NOMO-1 treated with DMSO at 0.1 percent for 48 hours (cell line): ENCODE results near the gene ILRUN.
A peak's percentile ranks its signal among the peaks of the same experiment; 100 is the strongest.
"Not testable (repeated sequence)": the region's sequence is repeated elsewhere in the genome, so short reads cannot be mapped to it uniquely, and the experiment has no call there.

Experiments used
- DNase-seq: peaks from one replicate; lab custom pipeline; 2025; ENCODE audit not compliant: unreplicated experiment; lab: John Stamatoyannopoulos, UW

ILRUN gene

GRCh38 chr6:34667481-34668238 lies 28.9 kb downstream of the ILRUN start:
- no peak for DNase-seq

DNA sequence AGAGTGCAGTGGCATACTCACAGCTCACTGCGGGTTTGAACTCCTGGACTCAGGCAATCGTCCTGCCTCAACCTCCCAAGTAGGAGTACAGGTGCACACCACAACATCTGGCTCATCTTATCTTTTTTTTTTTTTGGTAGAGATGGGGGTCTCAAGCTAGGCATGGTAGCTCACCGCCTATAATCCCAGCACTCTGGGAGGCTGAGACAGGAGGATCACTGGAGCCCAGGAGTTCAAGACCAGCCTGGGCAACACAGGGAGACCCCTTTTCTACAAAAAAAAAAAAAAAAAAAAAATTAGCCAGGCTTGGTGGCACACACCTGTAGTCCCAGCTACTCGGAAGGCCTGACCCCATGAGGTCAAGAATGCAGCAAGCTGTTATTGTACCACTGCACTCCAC lies 31.5 kb downstream of the ILRUN start:
- no peak for DNase-seq

DNA sequence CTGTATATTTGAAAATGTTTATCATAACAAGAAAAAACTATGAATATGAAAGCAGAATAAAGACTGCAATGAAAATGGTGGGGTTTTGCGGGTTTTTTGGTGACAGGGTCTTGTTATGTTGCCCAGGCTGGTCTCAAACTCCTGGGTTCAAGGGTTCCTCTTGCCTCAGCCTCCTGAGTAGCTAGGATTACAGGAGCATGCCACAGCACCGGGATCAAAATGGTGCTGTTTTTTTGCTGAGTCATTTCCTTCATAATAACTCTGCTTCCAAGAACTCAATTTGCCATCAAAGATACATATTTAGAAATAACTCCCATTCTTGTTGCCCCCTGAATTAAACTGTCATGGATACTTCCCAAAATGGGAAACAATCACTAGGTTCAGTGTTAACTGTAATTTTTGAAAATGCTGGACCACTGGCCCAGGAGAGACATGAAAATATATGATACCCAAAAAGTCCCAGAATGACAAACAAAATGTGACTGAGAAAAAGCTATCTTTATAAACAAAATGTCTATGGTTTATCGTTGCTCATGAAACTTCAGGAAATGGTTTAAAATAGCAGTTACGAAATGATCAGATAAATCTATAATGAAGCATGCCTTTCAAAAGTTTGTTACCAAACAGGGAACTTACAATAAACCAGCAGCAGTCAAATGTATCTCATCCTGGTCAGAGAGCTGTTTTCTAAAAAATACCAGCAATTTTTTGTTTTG lies 32.2 kb downstream of the ILRUN start:
- peak; percentile 48 for DNase-seq

DNA sequence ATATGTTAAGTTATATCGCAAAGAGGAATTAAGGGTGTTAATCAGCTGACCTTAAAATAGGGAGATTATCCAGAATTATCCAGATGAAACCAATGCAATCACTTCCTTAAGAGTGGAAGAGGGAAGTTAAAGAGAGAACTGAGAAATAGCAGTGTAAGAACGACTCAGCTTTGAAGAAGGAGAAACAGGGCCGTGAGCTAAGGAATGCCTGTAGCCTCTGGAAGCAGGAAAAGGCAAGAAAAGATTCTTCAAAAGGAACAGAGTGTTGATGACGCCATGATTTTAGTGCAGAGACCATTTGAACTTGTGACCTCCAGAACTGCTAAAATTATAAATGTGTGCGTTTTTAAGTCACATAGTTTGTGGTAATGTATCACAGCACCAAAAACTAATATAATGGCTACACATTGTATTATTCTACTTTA lies 32.7 kb downstream of the ILRUN start:
- peak; percentile 67 for DNase-seq

- no peak for DNase-seq
Measured at GRCh38 chr6:34663371-34663770, 33.2 kb downstream of the ILRUN start.

DNA sequence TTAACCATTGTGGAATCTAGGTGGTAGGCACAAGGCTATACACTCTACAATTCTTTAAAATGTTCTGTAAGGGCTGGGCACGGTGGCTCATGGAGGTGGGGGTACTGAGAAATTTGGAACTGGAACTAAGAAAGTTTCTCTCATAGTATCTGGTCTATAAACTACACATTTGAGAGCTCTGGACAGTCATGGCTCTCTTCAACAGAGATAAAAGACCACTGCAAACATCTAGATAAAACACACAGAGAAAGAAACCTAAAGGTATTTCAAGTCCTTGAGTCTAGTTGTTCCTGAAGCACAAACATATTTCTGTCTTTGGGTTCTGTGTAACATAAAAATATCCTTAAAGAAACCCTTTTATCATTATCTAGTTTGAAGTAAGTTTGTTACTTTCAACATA lies 35.2 kb downstream of the ILRUN start:
- no peak for DNase-seq

DNA sequence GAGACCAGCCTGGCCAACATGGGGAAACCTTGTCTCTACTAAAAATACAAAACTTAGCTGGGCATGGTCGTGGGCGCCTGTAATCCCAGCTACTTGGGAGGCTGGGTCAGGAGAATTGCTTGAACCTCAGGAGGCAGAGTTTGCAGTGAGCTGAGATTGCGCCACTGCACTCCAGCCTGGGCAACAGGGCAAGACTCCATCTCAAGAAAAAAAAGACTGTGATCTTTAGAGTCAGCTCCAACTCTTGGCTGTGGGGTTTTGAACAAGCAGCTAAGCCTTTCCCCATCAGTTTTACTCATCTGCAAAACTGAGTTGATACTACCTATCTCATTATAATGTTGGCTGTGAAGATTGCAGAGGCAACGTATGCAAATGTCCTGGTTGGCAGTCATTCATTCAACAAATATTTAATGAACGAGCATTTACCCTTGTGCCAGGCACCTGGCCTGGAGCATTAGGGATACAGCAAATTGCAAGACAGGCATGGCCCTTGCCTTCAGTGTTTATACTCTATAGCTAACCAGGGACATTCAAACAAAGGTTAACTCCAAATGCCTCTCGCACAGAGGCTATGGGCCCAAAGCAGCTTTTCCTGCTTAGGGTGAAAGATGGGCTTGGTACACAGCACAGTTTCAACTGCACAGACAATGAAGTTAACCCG lies 37.8 kb downstream of the ILRUN start:
- no peak for DNase-seq

DNA sequence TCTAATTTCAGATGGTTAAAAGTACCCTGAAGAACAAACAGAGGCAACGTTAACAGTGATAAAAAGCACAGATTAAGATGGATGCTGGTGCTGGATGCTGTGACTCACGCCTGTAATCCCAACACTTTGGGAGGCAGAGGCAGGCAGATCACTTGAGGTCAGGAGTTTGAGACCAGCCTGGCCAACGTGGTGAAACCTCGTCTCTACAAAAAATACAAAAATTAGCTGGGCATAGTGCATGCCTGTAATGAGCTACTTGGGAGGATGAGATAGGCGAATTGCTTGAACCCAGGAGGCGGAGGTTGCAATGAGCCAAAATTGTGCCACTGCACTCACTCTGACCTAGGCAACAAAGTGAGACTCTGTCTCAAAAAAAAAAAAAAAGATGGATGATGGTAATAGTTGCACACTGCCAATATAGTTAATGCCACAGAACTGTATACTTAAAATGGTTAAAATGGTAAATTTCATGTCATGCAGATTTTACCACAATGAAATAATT lies 38.5 kb downstream of the ILRUN start:
- DNase-seq = not testable (repeated sequence)

DNA sequence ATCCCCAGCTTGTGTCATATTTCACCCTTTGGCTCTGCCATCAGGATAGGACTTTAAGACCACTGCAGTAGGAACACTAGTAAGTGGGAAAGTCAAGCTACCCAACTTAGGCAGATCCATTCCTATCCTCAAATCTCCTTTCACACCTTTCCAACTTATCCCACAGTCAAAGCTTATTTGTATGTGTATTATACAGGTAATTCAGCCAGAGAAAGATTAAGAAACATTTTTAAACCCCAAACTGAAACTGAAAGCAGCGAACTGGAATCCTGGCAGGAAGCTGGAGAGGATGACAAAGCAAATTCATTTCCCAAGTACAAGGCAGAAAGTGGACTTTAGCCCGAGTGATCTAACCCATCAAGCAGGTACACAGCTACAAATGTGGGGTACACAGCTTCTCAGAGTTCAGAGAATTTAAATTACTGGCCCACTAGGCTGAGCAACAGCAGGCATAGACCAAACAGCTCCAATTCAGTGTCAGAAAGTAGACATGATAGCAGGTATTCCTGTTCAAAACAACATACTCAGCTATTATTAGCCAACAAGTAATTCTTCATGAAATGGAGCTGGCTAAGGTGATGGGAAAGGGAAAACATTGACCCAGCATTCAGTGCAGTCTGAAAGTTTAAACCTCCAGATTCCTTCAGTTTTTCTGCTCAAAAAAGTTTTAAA lies 39.1 kb downstream of the ILRUN start:
- DNase-seq = peak; percentile 33

- no peak for DNase-seq
Measured at GRCh38 chr6:34657037-34657306, 39.6 kb downstream of the ILRUN start.

- peak; percentile 89 for DNase-seq
Measured at GRCh38 chr6:34656378-34657036, 40.1 kb downstream of the ILRUN start.

- not testable (repeated sequence) for DNase-seq
Measured at GRCh38 chr6:34655876-34656377, 40.6 kb downstream of the ILRUN start.

DNA sequence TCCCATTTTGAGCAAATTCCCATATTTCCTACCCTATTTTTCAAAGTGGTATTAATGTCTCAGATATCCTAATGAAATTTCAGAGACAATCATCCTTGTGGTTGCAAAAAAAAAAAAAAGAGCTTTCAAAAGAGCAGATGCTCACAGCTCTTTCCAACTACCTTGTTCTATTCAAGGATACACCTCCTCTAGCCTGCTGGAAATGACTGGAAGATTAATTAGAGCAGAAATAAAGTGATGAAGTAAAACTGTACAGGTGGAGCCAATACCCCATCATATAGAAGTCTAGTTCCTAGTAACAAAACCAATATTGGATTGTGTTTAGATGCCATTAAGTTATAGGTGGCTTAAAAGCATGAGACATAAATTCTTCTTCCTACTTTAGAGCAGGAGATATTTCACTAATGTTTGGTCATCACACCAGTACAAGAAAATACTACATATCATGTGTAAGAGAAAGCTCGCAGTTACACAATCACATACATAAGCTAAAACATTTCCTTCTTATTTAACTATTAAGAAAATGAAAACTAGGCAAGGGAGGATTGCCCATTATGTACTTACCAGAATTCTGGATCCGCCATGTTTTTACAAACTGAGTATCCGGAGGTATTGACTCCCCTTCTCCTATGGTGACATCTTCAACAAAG lies 42.4 kb downstream of the ILRUN start:
- DNase-seq = no peak

DNA sequence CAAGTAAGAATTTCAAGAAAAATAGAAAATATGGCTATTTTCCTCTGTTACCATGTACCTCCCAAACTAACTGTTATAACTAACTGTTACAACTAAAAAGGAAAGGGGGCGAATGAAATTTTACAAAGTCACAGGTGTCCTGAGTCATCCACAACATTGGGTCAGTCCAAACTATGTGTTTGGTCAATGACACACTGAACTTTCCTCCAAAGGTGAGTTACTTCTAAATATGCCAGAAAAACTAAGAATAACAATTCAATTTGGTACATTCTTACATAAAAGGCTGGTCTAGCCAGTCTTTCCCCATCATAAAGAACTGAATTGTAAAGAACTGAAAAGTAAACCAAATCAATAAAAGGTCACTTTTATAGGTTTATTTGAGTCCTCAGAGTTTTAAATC lies 44.3 kb downstream of the ILRUN start:
- DNase-seq = no peak

GRCh38 chr6:34650823-34651222 lies 45.7 kb downstream of the ILRUN start:
- no peak for DNase-seq

- not testable (repeated sequence) for DNase-seq
Measured at GRCh38 chr6:34650232-34650631, 46.3 kb downstream of the ILRUN start.

DNA sequence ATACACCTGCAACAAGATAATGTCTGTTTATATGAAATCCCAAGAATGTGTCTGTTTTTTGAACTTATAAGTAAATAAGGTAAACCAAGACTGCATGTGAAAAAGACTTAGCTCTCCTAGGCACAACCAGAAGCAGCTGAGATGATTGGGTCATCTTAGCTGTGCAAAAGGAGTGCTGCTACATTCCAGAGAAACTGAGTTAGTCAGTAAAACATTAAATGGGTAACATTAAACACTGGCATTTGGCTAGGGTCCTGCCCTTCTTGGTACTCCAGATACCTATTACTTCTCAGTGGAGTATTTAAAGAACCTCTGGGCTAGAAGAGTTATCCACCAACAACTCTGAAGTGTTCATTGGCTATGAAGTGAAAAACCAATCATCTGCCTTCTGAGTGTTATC lies 47.8 kb downstream of the ILRUN start:
- DNase-seq = no peak
